K562 (cell line): ENCODE data around the gene EPO. TPM values are rescaled to one million over a fixed set of nuclear protein-coding genes. Genes with fewer than 3 reads are reported as not detected.

Experiments
- ATF7 ChIP-seq: fragments of 450-650 bp; IDR thresholded peaks from 2 replicates; pipeline ENCODE4 v1.7.1; 2014; ENCODE audit warnings: mild to moderate bottlenecking, moderate library complexity
- CEBPB ChIP-seq: fragments of 450-650 bp; IDR thresholded peaks from 2 replicates; pipeline ENCODE4 v1.6.1; 2016; ENCODE audit warnings: missing genetic modification characterization, missing compliant biosample characterization
- ELK1 ChIP-seq: sonication (generic); formaldehyde crosslinking; IDR thresholded peaks from 2 replicates; pipeline ENCODE4 v1.8.1; 2022; ENCODE audit warnings: missing genetic modification reagents
- FOXK2 ChIP-seq, 2 experiments: fragments of 450-650 bp; IDR thresholded peaks in 1 of 2; conservative IDR thresholded peaks in 1 of 2; 2 replicates each; pipeline ENCODE4 v1.6.1; 2016; ENCODE audit warnings: low read depth in 2 of 2, mild to moderate bottlenecking in 1 of 2
- HEY1 ChIP-seq: fragments of 250-450 bp; sonication (Bioruptor Pico); IDR thresholded peaks from 2 replicates; pipeline ENCODE4 v1.5.0; 2020; ENCODE audit warnings: mild to moderate bottlenecking, moderate library complexity, borderline replicate concordance
- HLTF ChIP-seq: fragments of 450-650 bp; IDR thresholded peaks from 2 replicates; pipeline ENCODE4 v1.6.1; 2016
- ILF3 ChIP-seq: fragments of 450-650 bp; IDR thresholded peaks from 2 replicates; pipeline ENCODE4 v1.6.1; 2018; ENCODE audit warnings: antibody characterized with exemption, mild to moderate bottlenecking, moderate library complexity, borderline replicate concordance
- IRF2 ChIP-seq: sonication (generic); formaldehyde crosslinking; IDR thresholded peaks from 2 replicates; pipeline ENCODE4 v1.8.1; 2022; ENCODE audit warnings: mild to moderate bottlenecking, missing genetic modification reagents
- MCM3 ChIP-seq: fragments of 450-650 bp; IDR thresholded peaks from 2 replicates; pipeline ENCODE4 v1.6.1; 2016
- MEF2A ChIP-seq: IDR thresholded peaks from 2 replicates; pipeline ENCODE4 v1.6.1; 2011; ENCODE audit warnings: low read depth, mild to moderate bottlenecking, low read length, moderate library complexity; ENCODE audit not compliant: control insufficient read depth
- MTF1 ChIP-seq: fragments of 250-450 bp; sonication (Bioruptor Pico); IDR thresholded peaks from 2 replicates; pipeline ENCODE4 v1.9.0; 2021; ENCODE audit warnings: moderate library complexity, mild to moderate bottlenecking, inconsistent platforms, borderline replicate concordance
- PHTF2 ChIP-seq: fragments of 250-450 bp; sonication (Bioruptor Pico); IDR thresholded peaks from 2 replicates; pipeline ENCODE4 v1.5.0; 2021; ENCODE audit warnings: mild to moderate bottlenecking
- PKNOX1 ChIP-seq: fragments of 450-650 bp; IDR thresholded peaks from 2 replicates; pipeline ENCODE4 v1.6.1; 2016
- POLR2G ChIP-seq: fragments of 200-400 bp; formaldehyde crosslinking; IDR thresholded peaks from 2 replicates; pipeline ENCODE4 v1.6.1; 2017; ENCODE audit warnings: low read depth, mild to moderate bottlenecking, antibody characterized with exemption, low read length, moderate library complexity
- RBFOX2 ChIP-seq: fragments of 200-400 bp; formaldehyde crosslinking; IDR thresholded peaks from 2 replicates; pipeline ENCODE4 v1.6.1; 2017; ENCODE audit warnings: low read depth, mild to moderate bottlenecking, low read length, moderate library complexity
- SMARCC2 ChIP-seq: fragments of 450-650 bp; IDR thresholded peaks from 2 replicates; pipeline ENCODE4 v1.6.1; 2017; ENCODE audit warnings: antibody characterized with exemption, moderate library complexity, mild to moderate bottlenecking, low read depth
- ZBED1 ChIP-seq: IDR thresholded peaks from 2 replicates; pipeline ENCODE4 v1.6.1; 2014
- ZBTB11 ChIP-seq, 3 experiments: fragments of 200-800 bp in 1 of 3; fragments of 250-450 bp in 1 of 3; fragments of 450-650 bp in 1 of 3; sonication (Bioruptor Pico) in 1 of 3; sonication (Bioruptor generic) in 1 of 3; formaldehyde crosslinking in 1 of 3; IDR thresholded peaks; 2 replicates each; pipeline versions ENCODE4 v1.6.1 to v1.8.0; 2016 to 2022; ENCODE audit warnings: mild to moderate bottlenecking in 2 of 3, missing genetic modification characterization in 2 of 3, missing compliant biosample characterization in 1 of 3, moderate library complexity in 1 of 3
- ZFPM2 ChIP-seq: fragments of 250-450 bp; sonication (Bioruptor Pico); IDR thresholded peaks from 2 replicates; pipeline ENCODE4 v1.5.1; 2022; ENCODE audit warnings: mild to moderate bottlenecking
- ZHX1 ChIP-seq: fragments of 150-350 bp; conservative IDR thresholded peaks from 2 replicates; pipeline ENCODE4 v1.6.1; 2014; ENCODE audit warnings: low read length
- ZNF263 ChIP-seq: sonication (generic); formaldehyde crosslinking; IDR thresholded peaks from 2 replicates; pipeline ENCODE4 v1.8.0; 2022; ENCODE audit warnings: mild to moderate bottlenecking, missing genetic modification reagents, borderline replicate concordance
- ZNF3 ChIP-seq: fragments of 250-450 bp; sonication (Bioruptor Pico); IDR thresholded peaks from 2 replicates; pipeline ENCODE4 v1.5.0; 2021; ENCODE audit warnings: mild to moderate bottlenecking, moderate library complexity
- ZNF785 ChIP-seq: fragments of 250-450 bp; sonication (Bioruptor Pico); IDR thresholded peaks from 2 replicates; pipeline ENCODE4 v1.4.0; 2020; ENCODE audit warnings: mild to moderate bottlenecking
- polyA plus RNA-seq, 8 experiments: library from polyadenylated mRNA; depleted of rRNA in 4 of 8; stranded (reverse) in 5 of 8; unstranded in 3 of 8; fragments of >200 nt; fragmentation: Nextera tagmentation in 2 of 8; fragmentation: Illumina TruSeq in 1 of 8; extraction: Ambion mirVana in 2 of 8; extraction: Trizol in 1 of 8; gene quantifications; 2 replicates each; pipeline versions ENCODE4 v1.2.1 to v1.2.3, GENCODE V29; 2011 to 2014; ENCODE audit warnings: inconsistent platforms in 1 of 8, missing spikeins in 1 of 8
- total RNA-seq, 7 experiments: library from RNA; depleted of rRNA in 6 of 7; stranded (reverse); fragments of >200 nt in 6 of 7; fragmentation: Illumina TruSeq in 2 of 7; extraction: Trizol in 2 of 7; gene quantifications; 2 replicates each; pipeline versions ENCODE4 v1.2.1 to v1.2.3, GENCODE V29; 2011 to 2021; ENCODE audit warnings: low replicate concordance in 1 of 7

Gene EPO
- total and polyA plus RNA-seq, 9 of the 15 experiments (the other 6 are each of a cell fraction or from before 2014, with no cell fraction given): 0.06 to 0.41 (median 0.07) TPM; not detected in 6

GRCh38 chr7:100745184-100745583 is 24.9 kb downstream of the EPO start (continued):
- TF ChIP-seq ELK1 (CRISPR knock-in tag): no peak
- TF ChIP-seq ZBED1: no peak
- peak; percentile 33; the same call in 1 of the 2 replicates for TF ChIP-seq ATF7
- no peak for TF ChIP-seq ZHX1
- TF ChIP-seq MEF2A: no peak
- TF ChIP-seq PKNOX1: peak; percentile 30; the same call in 1 of the 2 replicates
- TF ChIP-seq ZNF3 (CRISPR knock-in tag): no peak
- no peak for TF ChIP-seq ZNF785 (CRISPR knock-in tag)
- no peak for TF ChIP-seq ZNF263 (CRISPR knock-in tag)
- TF ChIP-seq ZBTB11 (CRISPR knock-in tag; IDR thresholded peaks at IDR 0.05): no peak
- peak; percentile 78 for TF ChIP-seq POLR2G
- no peak for TF ChIP-seq HEY1 (CRISPR knock-in tag)
- no peak for TF ChIP-seq MCM3
- TF ChIP-seq ILF3: no peak
- TF ChIP-seq MTF1 (CRISPR knock-in tag): no peak
- TF ChIP-seq HLTF: 0 out of 2 replicates have a peak, but pooled peaks have one; percentile 19
- peak; percentile 57 for TF ChIP-seq CEBPB
- peak; percentile 75 for TF ChIP-seq RBFOX2
- no peak for TF ChIP-seq IRF2 (CRISPR knock-in tag)
- no peak for TF ChIP-seq FOXK2 (conservative IDR thresholded peaks at IDR 0.05 in 1 of 2, IDR thresholded peaks at IDR 0.05 in 1 of 2; ENCODE audit: low read depth in 2 of 2)
- TF ChIP-seq ZFPM2: no peak
- no peak for TF ChIP-seq PHTF2 (CRISPR knock-in tag)
- no peak for TF ChIP-seq SMARCC2
